H1 (cell line): Measurements from ENCODE around the gene MUC4. TPM values are rescaled to one million over a fixed set of nuclear protein-coding genes. Genes with fewer than 3 reads are reported as not detected.

ENCODE experiments used
- ATF3 ChIP-seq: IDR thresholded peaks from 2 replicates; pipeline ENCODE4 v1.6.1; 2011; ENCODE audit warnings: low read depth, mild to moderate bottlenecking, low read length; ENCODE audit not compliant: insufficient read depth
- CBX8 ChIP-seq: fragments of 300-800, 300-1000 bp; sonication (generic); IDR thresholded peaks from 2 replicates; pipeline ENCODE4 v1.7.1; 2016; ENCODE audit warnings: low read depth, low read length, borderline replicate concordance
- FOSL1 ChIP-seq: IDR thresholded peaks from 2 replicates; pipeline ENCODE4 v1.6.1; 2011; ENCODE audit warnings: mild to moderate bottlenecking, low read depth, low read length, moderate library complexity; ENCODE audit not compliant: insufficient read depth
- HDAC2 ChIP-seq, 2 experiments: fragments of 300-600 bp in 1 of 2; sonication (generic) in 1 of 2; IDR thresholded peaks; 2 replicates each; pipeline ENCODE4 v1.6.1; 2011 to 2012; ENCODE audit warnings: low read depth in 2 of 2, low read length in 2 of 2, mild to moderate bottlenecking in 2 of 2, moderate library complexity in 2 of 2, borderline replicate concordance in 1 of 2, inconsistent platforms in 1 of 2
- MAFK ChIP-seq: IDR thresholded peaks from 2 replicates; pipeline ENCODE4 v1.6.1; 2012; ENCODE audit warnings: low read depth, mild to moderate bottlenecking, improper control_type of control experiment, low read length
- RXRA ChIP-seq: IDR thresholded peaks from 2 replicates; pipeline ENCODE4 v1.6.1; 2011; ENCODE audit warnings: low read depth, mild to moderate bottlenecking, low read length, moderate library complexity; ENCODE audit not compliant: insufficient read depth
- SUZ12 ChIP-seq: fragments of 200-600 bp; sonication (generic); IDR thresholded peaks from 2 replicates; pipeline ENCODE4 v1.6.1; 2012; ENCODE audit warnings: mild to moderate bottlenecking, inconsistent platforms, low read length, moderate library complexity, mixed read lengths
- ZNF274 ChIP-seq: IDR thresholded peaks from 2 replicates; pipeline ENCODE4 v1.7.0; 2012; ENCODE audit warnings: low read length, borderline replicate concordance; ENCODE audit errors: extremely low read depth
- polyA plus RNA-seq, 7 experiments: library from polyadenylated mRNA; depleted of rRNA in 3 of 7; stranded (reverse) in 5 of 7; unstranded in 2 of 7; fragments of >200 nt in 5 of 7; fragments of 200-250 nt in 2 of 7; gene quantifications; 1 replicate in 5 of 7; 2 replicates in 1 of 7; 4 replicates in 1 of 7; pipeline versions ENCODE4 v1.2.1 to v1.2.3, GENCODE V29; 2011 to 2013; ENCODE audit warnings: missing spikeins in 2 of 7, mixed read lengths in 2 of 7
- total RNA-seq: library from RNA; stranded (reverse); fragmentation: NEBNext Ultra II Directional; extraction: Animal tissue kit (Norgen Biotek cat#: 25700); gene quantifications from 2 replicates; pipeline ENCODE4 v1.2.1, GENCODE V29; 2021
- TF ChIP-seq, protein P1 (sequence below): fragments of 300-600 bp; sonication (generic); IDR thresholded peaks from 2 replicates; pipeline ENCODE4 v1.7.1; 2012; ENCODE audit warnings: low read length, moderate library complexity, mild to moderate bottlenecking, inconsistent platforms; ENCODE audit not compliant: insufficient replicate concordance

The MUC4 gene
- total and polyA plus RNA-seq, 2 of the 8 experiments (the other 6 are each of a cell fraction or from before 2014, with no cell fraction given): 0.89 to 2.0 TPM

- TF ChIP-seq, protein P1, sequence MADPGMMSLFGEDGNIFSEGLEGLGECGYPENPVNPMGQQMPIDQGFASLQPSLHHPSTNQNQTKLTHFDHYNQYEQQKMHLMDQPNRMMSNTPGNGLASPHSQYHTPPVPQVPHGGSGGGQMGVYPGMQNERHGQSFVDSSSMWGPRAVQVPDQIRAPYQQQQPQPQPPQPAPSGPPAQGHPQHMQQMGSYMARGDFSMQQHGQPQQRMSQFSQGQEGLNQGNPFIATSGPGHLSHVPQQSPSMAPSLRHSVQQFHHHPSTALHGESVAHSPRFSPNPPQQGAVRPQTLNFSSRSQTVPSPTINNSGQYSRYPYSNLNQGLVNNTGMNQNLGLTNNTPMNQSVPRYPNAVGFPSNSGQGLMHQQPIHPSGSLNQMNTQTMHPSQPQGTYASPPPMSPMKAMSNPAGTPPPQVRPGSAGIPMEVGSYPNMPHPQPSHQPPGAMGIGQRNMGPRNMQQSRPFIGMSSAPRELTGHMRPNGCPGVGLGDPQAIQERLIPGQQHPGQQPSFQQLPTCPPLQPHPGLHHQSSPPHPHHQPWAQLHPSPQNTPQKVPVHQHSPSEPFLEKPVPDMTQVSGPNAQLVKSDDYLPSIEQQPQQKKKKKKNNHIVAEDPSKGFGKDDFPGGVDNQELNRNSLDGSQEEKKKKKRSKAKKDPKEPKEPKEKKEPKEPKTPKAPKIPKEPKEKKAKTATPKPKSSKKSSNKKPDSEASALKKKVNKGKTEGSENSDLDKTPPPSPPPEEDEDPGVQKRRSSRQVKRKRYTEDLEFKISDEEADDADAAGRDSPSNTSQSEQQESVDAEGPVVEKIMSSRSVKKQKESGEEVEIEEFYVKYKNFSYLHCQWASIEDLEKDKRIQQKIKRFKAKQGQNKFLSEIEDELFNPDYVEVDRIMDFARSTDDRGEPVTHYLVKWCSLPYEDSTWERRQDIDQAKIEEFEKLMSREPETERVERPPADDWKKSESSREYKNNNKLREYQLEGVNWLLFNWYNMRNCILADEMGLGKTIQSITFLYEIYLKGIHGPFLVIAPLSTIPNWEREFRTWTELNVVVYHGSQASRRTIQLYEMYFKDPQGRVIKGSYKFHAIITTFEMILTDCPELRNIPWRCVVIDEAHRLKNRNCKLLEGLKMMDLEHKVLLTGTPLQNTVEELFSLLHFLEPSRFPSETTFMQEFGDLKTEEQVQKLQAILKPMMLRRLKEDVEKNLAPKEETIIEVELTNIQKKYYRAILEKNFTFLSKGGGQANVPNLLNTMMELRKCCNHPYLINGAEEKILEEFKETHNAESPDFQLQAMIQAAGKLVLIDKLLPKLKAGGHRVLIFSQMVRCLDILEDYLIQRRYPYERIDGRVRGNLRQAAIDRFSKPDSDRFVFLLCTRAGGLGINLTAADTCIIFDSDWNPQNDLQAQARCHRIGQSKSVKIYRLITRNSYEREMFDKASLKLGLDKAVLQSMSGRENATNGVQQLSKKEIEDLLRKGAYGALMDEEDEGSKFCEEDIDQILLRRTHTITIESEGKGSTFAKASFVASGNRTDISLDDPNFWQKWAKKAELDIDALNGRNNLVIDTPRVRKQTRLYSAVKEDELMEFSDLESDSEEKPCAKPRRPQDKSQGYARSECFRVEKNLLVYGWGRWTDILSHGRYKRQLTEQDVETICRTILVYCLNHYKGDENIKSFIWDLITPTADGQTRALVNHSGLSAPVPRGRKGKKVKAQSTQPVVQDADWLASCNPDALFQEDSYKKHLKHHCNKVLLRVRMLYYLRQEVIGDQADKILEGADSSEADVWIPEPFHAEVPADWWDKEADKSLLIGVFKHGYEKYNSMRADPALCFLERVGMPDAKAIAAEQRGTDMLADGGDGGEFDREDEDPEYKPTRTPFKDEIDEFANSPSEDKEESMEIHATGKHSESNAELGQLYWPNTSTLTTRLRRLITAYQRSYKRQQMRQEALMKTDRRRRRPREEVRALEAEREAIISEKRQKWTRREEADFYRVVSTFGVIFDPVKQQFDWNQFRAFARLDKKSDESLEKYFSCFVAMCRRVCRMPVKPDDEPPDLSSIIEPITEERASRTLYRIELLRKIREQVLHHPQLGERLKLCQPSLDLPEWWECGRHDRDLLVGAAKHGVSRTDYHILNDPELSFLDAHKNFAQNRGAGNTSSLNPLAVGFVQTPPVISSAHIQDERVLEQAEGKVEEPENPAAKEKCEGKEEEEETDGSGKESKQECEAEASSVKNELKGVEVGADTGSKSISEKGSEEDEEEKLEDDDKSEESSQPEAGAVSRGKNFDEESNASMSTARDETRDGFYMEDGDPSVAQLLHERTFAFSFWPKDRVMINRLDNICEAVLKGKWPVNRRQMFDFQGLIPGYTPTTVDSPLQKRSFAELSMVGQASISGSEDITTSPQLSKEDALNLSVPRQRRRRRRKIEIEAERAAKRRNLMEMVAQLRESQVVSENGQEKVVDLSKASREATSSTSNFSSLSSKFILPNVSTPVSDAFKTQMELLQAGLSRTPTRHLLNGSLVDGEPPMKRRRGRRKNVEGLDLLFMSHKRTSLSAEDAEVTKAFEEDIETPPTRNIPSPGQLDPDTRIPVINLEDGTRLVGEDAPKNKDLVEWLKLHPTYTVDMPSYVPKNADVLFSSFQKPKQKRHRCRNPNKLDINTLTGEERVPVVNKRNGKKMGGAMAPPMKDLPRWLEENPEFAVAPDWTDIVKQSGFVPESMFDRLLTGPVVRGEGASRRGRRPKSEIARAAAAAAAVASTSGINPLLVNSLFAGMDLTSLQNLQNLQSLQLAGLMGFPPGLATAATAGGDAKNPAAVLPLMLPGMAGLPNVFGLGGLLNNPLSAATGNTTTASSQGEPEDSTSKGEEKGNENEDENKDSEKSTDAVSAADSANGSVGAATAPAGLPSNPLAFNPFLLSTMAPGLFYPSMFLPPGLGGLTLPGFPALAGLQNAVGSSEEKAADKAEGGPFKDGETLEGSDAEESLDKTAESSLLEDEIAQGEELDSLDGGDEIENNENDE: no peak
- TF ChIP-seq SUZ12 (no peak), ATF3 (no peak), FOSL1 (no peak), RXRA (no peak), HDAC2 (IDR thresholded peaks at IDR 0.05; ENCODE audit: borderline replicate concordance in 1 of 2, low read depth in 2 of 2, low read length in 2 of 2) (no peak), ZNF274 (no peak), CBX8 (no peak), MAFK (no peak)
Measured at GRCh38 chr3:195820186-195820585, 8.5 kb upstream of the MUC4 start (continued).
